Smooth muscle cell (in vitro differentiated cells): Measurements from ENCODE around the gene FBXL7. TPM values are rescaled to one million over a fixed set of nuclear protein-coding genes. Genes with fewer than 3 reads are reported as not detected.

Experiments
- DNase-seq: peaks from one replicate; lab custom pipeline; 2025; ENCODE audit not compliant: unreplicated experiment; lab: John Stamatoyannopoulos, UW
- H2AFZ ChIP-seq: fragments of 200-600 bp; sonication (generic); 2 replicates; pipeline ENCODE4 v1.6.0; 2016; ENCODE audit warnings: antibody characterized with exemption, low read depth, mild to moderate bottlenecking
- H3F3A ChIP-seq: fragments of 200-600 bp; sonication (generic); 2 replicates; pipeline ENCODE4 v1.6.0; 2017; ENCODE audit warnings: antibody characterized with exemption, low read depth
- H3K27ac ChIP-seq: fragments of 200-600 bp; sonication (generic); 2 replicates; pipeline ENCODE4 v1.5.1; 2016; ENCODE audit warnings: low read depth, mild to moderate bottlenecking
- H3K27me3 ChIP-seq: fragments of 200-600 bp; sonication (generic); 2 replicates; pipeline ENCODE4 v1.6.1; 2016; ENCODE audit warnings: low read depth, mild to moderate bottlenecking
- H3K36me3 ChIP-seq: fragments of 200-600 bp; sonication (generic); 2 replicates; pipeline ENCODE4 v1.5.1; 2016; ENCODE audit warnings: low read depth
- H3K4me1 ChIP-seq: fragments of 200-600 bp; sonication (generic); 2 replicates; pipeline ENCODE4 v1.5.1; 2016; ENCODE audit warnings: low read depth
- H3K4me2 ChIP-seq: fragments of 200-600 bp; sonication (generic); 2 replicates; pipeline ENCODE4 v1.6.0; 2016; ENCODE audit warnings: mild to moderate bottlenecking
- H3K4me3 ChIP-seq: fragments of 200-600 bp; sonication (generic); 2 replicates; pipeline ENCODE4 v1.5.1; 2016; ENCODE audit warnings: mild to moderate bottlenecking
- H3K79me2 ChIP-seq: fragments of 200-600 bp; sonication (generic); 2 replicates; pipeline ENCODE4 v1.6.0; 2016; ENCODE audit warnings: low read depth, mild to moderate bottlenecking
- H3K9ac ChIP-seq: fragments of 200-600 bp; sonication (generic); 2 replicates; pipeline ENCODE4 v1.6.0; 2016; ENCODE audit warnings: low read depth
- H3K9me3 ChIP-seq: fragments of 200-600 bp; sonication (generic); replicated peaks from 2 replicates; pipeline ENCODE4 v1.5.1; 2016; ENCODE audit warnings: low read depth
- H4K20me1 ChIP-seq: fragments of 200-600 bp; sonication (generic); 2 replicates; pipeline ENCODE4 v1.6.0; 2016; ENCODE audit warnings: low read depth
- WGBS: methylation state at CpG from one replicate; pipeline ENCODE4 v1.1.7; 2016; ENCODE audit warnings: low lambda C conversion rate; 5-methylcytosine and 5-hydroxymethylcytosine counted together
- polyA plus RNA-seq: library from polyadenylated mRNA; unstranded; fragments of >200 nt; fragmentation: Nextera tagmentation; extraction: Ambion mirVana; gene quantifications from 2 replicates; pipeline ENCODE4 v1.2.1, GENCODE V29; 2016
- total RNA-seq: library from RNA; depleted of rRNA; stranded (reverse); fragments of >200 nt; gene quantifications from 2 replicates; pipeline ENCODE4 v1.2.3, GENCODE V29; 2014
- TF ChIP-seq, protein P1 (sequence below): fragments of 200-600 bp; sonication (generic); IDR thresholded peaks from 2 replicates; pipeline ENCODE4 v1.5.1; 2017; ENCODE audit warnings: borderline replicate concordance, mild to moderate bottlenecking, antibody characterized with exemption; ENCODE audit not compliant: insufficient read depth, poor library complexity, severe bottlenecking

FBXL7 gene
- total and polyA plus RNA-seq, 2 experiments from 2014 or later, result 20.2 to 21.0 TPM

- Histone ChIP-seq H3K9me3 (no peaks in the 10 kb centered on the region), H3K27ac (no peak overlapping the region), H3K27me3 (no peaks in the 10 kb centered on the region), H3K79me2 (no peaks in the 10 kb centered on the region), H2AFZ (no peak overlapping the region), H3K4me1 (no peaks in the 10 kb centered on the region), H3K36me3 (no peaks in the 10 kb centered on the region), H3K4me2 (peak overlapping the region; percentile 14), H4K20me1 (no peaks in the 10 kb centered on the region), H3K9ac (no peak overlapping the region), H3F3A (no peaks in the 10 kb centered on the region), H3K4me3 (no peak overlapping the region)
- 82% methylated on average over 1 of the region's 1 CpG for WGBS
- no peak for DNase-seq
- TF ChIP-seq, protein P1, sequence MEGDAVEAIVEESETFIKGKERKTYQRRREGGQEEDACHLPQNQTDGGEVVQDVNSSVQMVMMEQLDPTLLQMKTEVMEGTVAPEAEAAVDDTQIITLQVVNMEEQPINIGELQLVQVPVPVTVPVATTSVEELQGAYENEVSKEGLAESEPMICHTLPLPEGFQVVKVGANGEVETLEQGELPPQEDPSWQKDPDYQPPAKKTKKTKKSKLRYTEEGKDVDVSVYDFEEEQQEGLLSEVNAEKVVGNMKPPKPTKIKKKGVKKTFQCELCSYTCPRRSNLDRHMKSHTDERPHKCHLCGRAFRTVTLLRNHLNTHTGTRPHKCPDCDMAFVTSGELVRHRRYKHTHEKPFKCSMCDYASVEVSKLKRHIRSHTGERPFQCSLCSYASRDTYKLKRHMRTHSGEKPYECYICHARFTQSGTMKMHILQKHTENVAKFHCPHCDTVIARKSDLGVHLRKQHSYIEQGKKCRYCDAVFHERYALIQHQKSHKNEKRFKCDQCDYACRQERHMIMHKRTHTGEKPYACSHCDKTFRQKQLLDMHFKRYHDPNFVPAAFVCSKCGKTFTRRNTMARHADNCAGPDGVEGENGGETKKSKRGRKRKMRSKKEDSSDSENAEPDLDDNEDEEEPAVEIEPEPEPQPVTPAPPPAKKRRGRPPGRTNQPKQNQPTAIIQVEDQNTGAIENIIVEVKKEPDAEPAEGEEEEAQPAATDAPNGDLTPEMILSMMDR, result no peak
Measured at GRCh38 chr5:15452781-15453180, 47.2 kb upstream of the FBXL7 start.

GRCh38 chr5:15459200-15459599 lies 40.8 kb upstream of the FBXL7 start:
- H3K27ac ChIP-seq, result no peak overlapping the region
- H3K79me2 ChIP-seq, result no peaks in the 10 kb centered on the region
- no peak for DNase-seq
- no peaks in the 10 kb centered on the region for H3K9me3 ChIP-seq
- H3K36me3 ChIP-seq, result no peaks in the 10 kb centered on the region
- peaks cover 10% of the 10 kb centered on the region for H3K27me3 ChIP-seq
- TF ChIP-seq, protein P1, result no peak
- WGBS, result 86% methylated on average over 1 of the region's 1 CpG
- H3F3A ChIP-seq, result no peaks in the 10 kb centered on the region
- no peak overlapping the region for H3K4me3 ChIP-seq
- no peaks in the 10 kb centered on the region for H3K4me1 ChIP-seq
- H3K4me2 ChIP-seq, result no peak overlapping the region
- no peak overlapping the region for H3K9ac ChIP-seq
- no peaks in the 10 kb centered on the region for H4K20me1 ChIP-seq
- H2AFZ ChIP-seq, result no peak overlapping the region

DNA sequence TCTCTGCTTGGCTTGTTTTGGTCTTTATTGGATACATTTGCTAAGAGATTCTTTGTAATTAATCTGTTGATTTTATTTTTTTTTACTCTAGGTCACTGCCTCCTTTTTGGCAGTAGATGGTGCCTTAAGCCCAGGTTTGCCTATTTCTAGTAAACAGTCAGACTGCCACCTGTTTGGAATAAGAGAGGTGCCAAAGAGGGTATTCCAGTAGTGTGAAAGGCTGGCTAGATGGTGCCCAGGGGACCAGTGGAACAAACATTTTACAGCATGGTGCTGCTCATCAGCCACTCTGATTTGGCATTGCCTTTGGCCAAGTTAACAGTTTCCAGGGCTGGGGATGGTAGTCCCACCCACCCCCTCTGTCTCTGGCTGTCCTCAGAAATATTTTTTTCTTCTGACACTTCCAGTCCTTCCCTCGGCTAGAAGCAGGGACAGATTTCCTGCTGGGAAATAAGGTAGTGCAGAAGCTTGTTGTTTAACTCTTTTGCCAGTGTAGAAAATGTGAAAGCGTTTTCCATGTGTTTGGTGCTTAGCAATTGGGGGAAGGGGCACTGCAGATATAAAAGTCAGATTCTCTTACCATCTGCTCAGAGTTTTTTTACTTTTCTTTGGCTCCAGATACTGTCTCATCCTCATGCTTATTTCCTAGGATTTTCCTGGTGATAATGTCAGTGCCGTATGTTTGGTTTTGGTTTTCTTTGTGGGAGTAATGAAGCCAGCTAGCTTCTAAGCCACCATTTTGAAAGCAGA lies 36.6 kb upstream of the FBXL7 start:
- Histone ChIP-seq H3K36me3 (no peaks in the 10 kb centered on the region), H3K4me3 (no peak overlapping the region), H3K27me3 (peaks cover 10% of the 10 kb centered on the region), H4K20me1 (no peaks in the 10 kb centered on the region), H3K27ac (no peak overlapping the region), H2AFZ (no peak overlapping the region), H3K9ac (no peak overlapping the region), H3K79me2 (no peaks in the 10 kb centered on the region), H3K4me1 (no peaks in the 10 kb centered on the region), H3K4me2 (no peak overlapping the region), H3K9me3 (no peaks in the 10 kb centered on the region), H3F3A (no peaks in the 10 kb centered on the region)
- WGBS, result 66% methylated on average over 3 of the region's 3 CpGs
- no peak for DNase-seq
- TF ChIP-seq, protein P1, result peak; percentile 34

GRCh38 chr5:15472116-15472515 lies 27.9 kb upstream of the FBXL7 start:
- TF ChIP-seq, protein P1, result no peak
- no peaks in the 10 kb centered on the region for H3K27me3 ChIP-seq

More at GRCh38 chr5:15472116-15472515, 27.9 kb upstream of the FBXL7 start:
- 91% methylated on average over 8 of the region's 8 CpGs for WGBS
- no peak overlapping the region for H2AFZ ChIP-seq
- no peaks in the 10 kb centered on the region for H3F3A ChIP-seq
- no peaks in the 10 kb centered on the region for H3K9me3 ChIP-seq
- no peak overlapping the region for H3K4me3 ChIP-seq
- no peak overlapping the region for H3K4me2 ChIP-seq
- H4K20me1 ChIP-seq, result no peaks in the 10 kb centered on the region
- H3K36me3 ChIP-seq, result no peaks in the 10 kb centered on the region
- no peak overlapping the region for H3K9ac ChIP-seq
- H3K79me2 ChIP-seq, result no peaks in the 10 kb centered on the region
- DNase-seq, result no peak
- no peaks in the 10 kb centered on the region for H3K4me1 ChIP-seq
- H3K27ac ChIP-seq, result no peak overlapping the region
